CD4-positive, alpha-beta T cell treated with Interleukin-4 for 4 hours (primary cell): Measurements from ENCODE around the gene SELL.
"Not testable (repeated sequence)": the region's sequence is repeated elsewhere in the genome, so short reads cannot be mapped to it uniquely, and the experiment has no call there.

Source experiments
- DNase-seq: peaks from one replicate; pipeline ENCODE4 v3.0.0-alpha.2; 2020

The SELL gene

GRCh38 chr1:169662680-169663079, 48.7 kb downstream of the SELL start:
- not testable (repeated sequence) for DNase-seq

DNA sequence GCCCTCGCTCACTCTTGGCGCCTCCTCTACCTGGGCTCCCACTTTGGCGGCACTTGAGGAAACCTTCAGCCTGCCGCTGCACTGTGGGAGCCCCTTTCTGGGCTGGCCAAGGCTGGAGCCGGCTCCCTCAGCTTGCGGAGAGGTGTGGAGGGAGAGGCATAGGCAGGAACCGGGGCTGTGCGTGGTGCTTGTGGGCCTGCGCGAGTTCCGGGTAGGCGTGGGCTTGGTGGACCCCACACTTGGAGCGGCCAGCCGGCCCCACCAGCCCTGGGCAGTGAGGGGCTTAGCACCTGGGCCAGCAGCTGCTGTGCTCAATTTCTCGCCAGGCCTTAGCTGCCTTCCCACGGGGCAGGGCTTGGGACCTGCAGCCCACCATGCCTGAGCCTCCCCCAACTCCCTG, 50.4 kb downstream of the SELL start:
- not testable (repeated sequence) for DNase-seq

- DNase-seq, result peak; percentile 51
Measured at GRCh38 chr1:169658777-169659176, 52.6 kb downstream of the SELL start.

- no peak for DNase-seq
Measured at GRCh38 chr1:169653873-169654272, 57.5 kb downstream of the SELL start.

DNA sequence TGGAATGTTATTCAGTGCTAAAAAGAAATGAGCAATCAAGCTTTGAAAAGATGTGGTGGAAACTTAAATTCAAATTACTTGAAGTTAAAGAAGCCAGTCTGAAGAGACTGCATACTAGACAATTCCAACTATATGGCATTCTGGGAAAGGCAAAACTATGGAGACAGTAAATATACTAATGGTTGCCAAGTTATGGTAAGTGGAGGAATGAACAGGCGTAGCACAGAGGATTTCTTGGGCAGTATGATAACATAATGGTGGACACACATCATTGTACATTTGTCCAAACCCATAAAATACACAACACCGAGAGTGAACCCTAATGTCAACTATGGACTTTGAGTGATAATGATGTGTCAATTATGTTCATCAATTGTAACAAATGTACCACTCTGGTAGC, 60.4 kb downstream of the SELL start:
- DNase-seq, result no peak

- no peak for DNase-seq
Measured at GRCh38 chr1:169650551-169650950, 60.9 kb downstream of the SELL start.

- no peak for DNase-seq
Measured at GRCh38 chr1:169648709-169649108, 62.7 kb downstream of the SELL start.

- no peak for DNase-seq
Measured at GRCh38 chr1:169648187-169648586, 63.2 kb downstream of the SELL start.

- no peak for DNase-seq
Measured at GRCh38 chr1:169647512-169647911, 63.9 kb downstream of the SELL start.

DNA sequence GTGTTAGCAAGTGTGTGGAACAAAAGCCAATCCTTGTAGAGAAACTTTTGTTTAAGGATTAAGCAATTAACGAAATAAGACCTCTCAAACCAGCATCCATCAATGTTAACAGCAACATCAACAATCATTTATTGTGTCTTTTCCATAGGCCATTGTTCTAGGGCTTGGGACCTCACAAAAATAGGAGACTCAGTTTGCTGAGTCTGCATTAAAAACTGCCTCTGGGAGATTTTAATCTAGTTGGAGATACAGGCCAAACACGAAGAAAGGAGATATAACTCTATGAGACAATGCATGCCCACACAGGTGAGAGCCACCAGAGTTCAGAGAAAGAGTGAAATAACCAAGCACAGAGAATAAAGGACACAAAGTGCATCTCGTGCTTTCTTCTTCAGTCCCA, 67.1 kb downstream of the SELL start:
- DNase-seq, result no peak
